Loucy (cell line): Measurements from ENCODE around the gene FAM167B.

Experiments
- H2AFZ ChIP-seq: fragments of 200-600 bp; sonication (generic); 2 replicates; pipeline ENCODE4 v1.6.0; 2016; ENCODE audit warnings: antibody characterized with exemption, mild to moderate bottlenecking, low read length, moderate library complexity
- H3F3A ChIP-seq: fragments of 200-600 bp; 2 replicates; pipeline ENCODE4 v1.6.0; 2016; ENCODE audit warnings: antibody characterized with exemption, low read depth, mild to moderate bottlenecking
- H3K27me3 ChIP-seq: fragments of 200-600 bp; sonication (generic); 2 replicates; pipeline ENCODE4 v1.6.1; 2014; ENCODE audit warnings: low read length, mild to moderate bottlenecking; ENCODE audit not compliant: insufficient read depth, poor library complexity, severe bottlenecking
- H3K36me3 ChIP-seq: fragments of 200-600 bp; sonication (generic); 2 replicates; pipeline ENCODE4 v1.6.1; 2016; ENCODE audit warnings: low read length; ENCODE audit not compliant: insufficient read depth
- H3K4me1 ChIP-seq: fragments of 200-600 bp; sonication (generic); 2 replicates; pipeline ENCODE4 v1.5.1; 2014; ENCODE audit warnings: low read length, mild to moderate bottlenecking; ENCODE audit not compliant: insufficient read depth, poor library complexity, severe bottlenecking
- H3K4me2 ChIP-seq: fragments of 200-600 bp; sonication (generic); 2 replicates; pipeline ENCODE4 v1.6.0; 2014; ENCODE audit warnings: antibody characterized with exemption, low read length, low read depth, mild to moderate bottlenecking; ENCODE audit not compliant: poor library complexity, severe bottlenecking
- H3K4me3 ChIP-seq: fragments of 200-600 bp; sonication (generic); 2 replicates; pipeline ENCODE4 v1.5.1; 2014; ENCODE audit warnings: low read length, mild to moderate bottlenecking, mixed read lengths; ENCODE audit not compliant: poor library complexity, severe bottlenecking
- H3K79me2 ChIP-seq: fragments of 200-600 bp; sonication (generic); 2 replicates; pipeline ENCODE4 v1.6.1; 2014; ENCODE audit warnings: low read length; ENCODE audit not compliant: insufficient read depth
- H3K9ac ChIP-seq: fragments of 200-600 bp; sonication (generic); 2 replicates; pipeline ENCODE4 v1.6.0; 2014; ENCODE audit warnings: mild to moderate bottlenecking, low read depth, low read length, moderate library complexity; ENCODE audit not compliant: poor library complexity, severe bottlenecking
- H3K9me2 ChIP-seq: fragments of 200-600 bp; sonication (generic); replicated peaks from 2 replicates; pipeline ENCODE4 v1.6.1; 2016; ENCODE audit warnings: low read depth, low read length, mixed read lengths
- H3K9me3 ChIP-seq: fragments of 200-600 bp; sonication (generic); 2 replicates; pipeline ENCODE4 v1.6.1; 2014; ENCODE audit warnings: mild to moderate bottlenecking, antibody characterized with exemption, low read length, low read depth; ENCODE audit not compliant: insufficient read depth
- H4K20me1 ChIP-seq: fragments of 200-600 bp; sonication (generic); 2 replicates; pipeline ENCODE4 v1.6.0; 2014; ENCODE audit warnings: antibody characterized with exemption, low read length, mild to moderate bottlenecking; ENCODE audit not compliant: insufficient read depth, poor library complexity, severe bottlenecking
- EZH2phosphoT487 ChIP-seq: fragments of 200-600 bp; IDR thresholded peaks from 2 replicates; pipeline ENCODE4 v1.6.1; 2018; ENCODE audit warnings: antibody characterized with exemption, mild to moderate bottlenecking, moderate library complexity, borderline replicate concordance
- TF ChIP-seq, protein P1 (sequence below): fragments of 200-600 bp; sonication (generic); conservative IDR thresholded peaks from 2 replicates; pipeline ENCODE4 v1.5.1; 2014; ENCODE audit warnings: mild to moderate bottlenecking, antibody characterized with exemption, low read length

FAM167B gene

DNA sequence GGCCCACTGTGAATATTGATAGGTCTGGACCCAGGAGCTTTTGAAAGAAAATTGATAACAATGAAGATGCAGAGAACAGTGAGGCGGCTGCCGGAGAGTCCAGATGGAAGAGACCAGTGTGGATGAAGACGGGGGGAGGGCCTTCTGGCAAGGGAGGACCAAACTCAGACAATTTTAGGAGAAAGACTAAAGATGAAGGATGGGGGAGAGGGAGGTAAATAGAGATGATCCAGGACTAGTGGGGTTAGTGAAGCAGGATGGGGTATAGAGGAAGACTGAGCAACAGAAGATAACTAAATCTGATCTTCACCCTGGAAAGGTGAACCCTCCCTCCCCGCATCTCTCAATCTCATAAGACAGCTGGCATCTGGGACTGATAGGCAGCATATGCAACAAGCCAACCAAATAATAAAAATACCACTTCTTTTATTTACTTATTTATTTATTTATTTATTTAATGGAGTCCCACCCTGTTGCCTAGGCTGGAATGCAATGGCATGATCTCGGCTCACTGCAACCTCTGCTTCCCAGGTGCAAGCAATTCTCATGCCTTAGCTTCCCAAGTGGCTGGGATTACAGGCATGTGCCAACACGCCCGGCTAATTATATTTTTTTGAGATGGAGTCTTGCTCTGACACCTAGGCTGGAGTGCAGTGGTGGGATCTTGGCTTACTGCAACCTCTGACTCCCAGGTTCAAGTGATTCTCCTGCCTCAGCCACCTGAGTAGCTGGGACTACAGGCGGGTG, 14.3 kb upstream of the FAM167B start:
- Histone ChIP-seq H3K9ac (no peak overlapping the region), H3K4me1 (no peaks in the 10 kb centered on the region), H3K79me2 (no peaks in the 10 kb centered on the region), H3F3A (no peaks in the 10 kb centered on the region), H3K9me2 (no peaks in the 10 kb centered on the region), H2AFZ (no peak overlapping the region), H3K9me3 (no peaks in the 10 kb centered on the region), H4K20me1 (no peaks in the 10 kb centered on the region), H3K4me2 (no peak overlapping the region), H3K36me3 (peaks cover 20% of the 10 kb centered on the region), H3K4me3 (no peak overlapping the region), H3K27me3 (no peaks in the 10 kb centered on the region)
- TF ChIP-seq, protein P1, sequence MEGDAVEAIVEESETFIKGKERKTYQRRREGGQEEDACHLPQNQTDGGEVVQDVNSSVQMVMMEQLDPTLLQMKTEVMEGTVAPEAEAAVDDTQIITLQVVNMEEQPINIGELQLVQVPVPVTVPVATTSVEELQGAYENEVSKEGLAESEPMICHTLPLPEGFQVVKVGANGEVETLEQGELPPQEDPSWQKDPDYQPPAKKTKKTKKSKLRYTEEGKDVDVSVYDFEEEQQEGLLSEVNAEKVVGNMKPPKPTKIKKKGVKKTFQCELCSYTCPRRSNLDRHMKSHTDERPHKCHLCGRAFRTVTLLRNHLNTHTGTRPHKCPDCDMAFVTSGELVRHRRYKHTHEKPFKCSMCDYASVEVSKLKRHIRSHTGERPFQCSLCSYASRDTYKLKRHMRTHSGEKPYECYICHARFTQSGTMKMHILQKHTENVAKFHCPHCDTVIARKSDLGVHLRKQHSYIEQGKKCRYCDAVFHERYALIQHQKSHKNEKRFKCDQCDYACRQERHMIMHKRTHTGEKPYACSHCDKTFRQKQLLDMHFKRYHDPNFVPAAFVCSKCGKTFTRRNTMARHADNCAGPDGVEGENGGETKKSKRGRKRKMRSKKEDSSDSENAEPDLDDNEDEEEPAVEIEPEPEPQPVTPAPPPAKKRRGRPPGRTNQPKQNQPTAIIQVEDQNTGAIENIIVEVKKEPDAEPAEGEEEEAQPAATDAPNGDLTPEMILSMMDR = no peak
- TF ChIP-seq EZH2phosphoT487 = no peak

DNA sequence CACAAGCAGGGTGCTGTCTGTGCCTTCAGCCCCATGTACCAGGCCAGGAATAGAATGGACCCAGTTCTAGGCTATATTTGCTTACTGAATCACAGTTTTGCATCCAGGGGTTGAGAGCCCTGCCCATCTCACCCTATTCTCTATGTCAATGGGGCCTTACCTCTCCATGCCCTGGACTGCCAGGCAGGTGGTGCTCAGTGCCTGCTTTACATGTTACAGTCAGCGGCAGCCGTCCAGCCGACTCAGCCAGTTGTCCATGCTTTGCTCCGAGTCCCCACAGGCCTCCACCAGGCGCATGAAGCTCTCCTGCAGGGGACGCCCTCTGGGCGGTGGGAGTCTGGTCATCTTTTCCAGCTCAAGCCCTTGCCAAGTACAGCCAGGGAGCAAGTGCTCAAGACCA, 12.2 kb upstream of the FAM167B start:
- Histone ChIP-seq H3K4me2 (no peak overlapping the region), H3K9ac (no peak overlapping the region), H3K9me2 (no peaks in the 10 kb centered on the region), H4K20me1 (no peaks in the 10 kb centered on the region), H3F3A (no peaks in the 10 kb centered on the region), H3K9me3 (no peaks in the 10 kb centered on the region), H3K4me3 (no peak overlapping the region), H3K4me1 (no peaks in the 10 kb centered on the region), H2AFZ (no peak overlapping the region), H3K79me2 (no peaks in the 10 kb centered on the region), H3K36me3 (peaks cover 7% of the 10 kb centered on the region; the same call in 1 of the 2 replicates), H3K27me3 (no peaks in the 10 kb centered on the region)
- TF ChIP-seq EZH2phosphoT487 = no peak
- TF ChIP-seq, protein P1 = no peak; the same call in 1 of the 2 replicates

- Histone ChIP-seq H3K36me3 (no peaks in the 10 kb centered on the region), H3K9me3 (no peaks in the 10 kb centered on the region), H3K4me1 (no peaks in the 10 kb centered on the region), H3K27me3 (no peaks in the 10 kb centered on the region), H3K4me2 (no peak overlapping the region), H4K20me1 (no peaks in the 10 kb centered on the region), H3K9ac (no peak overlapping the region), H2AFZ (0 out of 2 replicates have a peak overlapping the region, but pooled peaks have one; percentile 15), H3K79me2 (no peaks in the 10 kb centered on the region), H3K9me2 (no peaks in the 10 kb centered on the region), H3F3A (no peaks in the 10 kb centered on the region), H3K4me3 (no peak overlapping the region)
- TF ChIP-seq, protein P1 = no peak
- TF ChIP-seq EZH2phosphoT487 = no peak
Measured at GRCh38 chr1:32239337-32239736, 7.7 kb upstream of the FAM167B start.
